GM21529 (cell line): ENCODE data around the gene RARA.
"Not testable (repeated sequence)": the region's sequence is repeated elsewhere in the genome, so short reads cannot be mapped to it uniquely, and the experiment has no call there.

Experiments
- ATAC-seq: cut with Tn5 transposase; IDR thresholded peaks from one replicate; pipeline ENCODE4 v1.9.1; 2021; ENCODE audit not compliant: unreplicated experiment

The RARA gene

DNA sequence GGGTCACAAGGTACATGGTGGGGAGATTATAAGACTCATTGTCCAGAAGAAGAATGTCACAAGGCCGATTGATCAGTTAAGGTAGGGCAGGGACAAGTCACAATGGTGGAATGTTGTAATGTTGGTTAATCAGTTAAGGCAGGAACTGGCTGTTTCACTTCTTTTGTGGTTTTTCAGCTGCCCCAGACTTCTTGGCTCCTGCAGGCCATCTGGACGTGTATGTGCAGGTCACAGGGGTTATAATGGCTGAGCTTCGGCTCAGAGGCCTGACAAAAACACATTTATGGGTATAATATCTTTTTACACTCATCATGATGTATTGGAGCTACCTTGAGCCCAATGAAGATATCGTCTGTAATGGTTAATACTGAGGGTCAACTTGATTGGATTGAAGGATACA lies 63.7 kb downstream of the RARA start:
- ATAC-seq: not testable (repeated sequence)

DNA sequence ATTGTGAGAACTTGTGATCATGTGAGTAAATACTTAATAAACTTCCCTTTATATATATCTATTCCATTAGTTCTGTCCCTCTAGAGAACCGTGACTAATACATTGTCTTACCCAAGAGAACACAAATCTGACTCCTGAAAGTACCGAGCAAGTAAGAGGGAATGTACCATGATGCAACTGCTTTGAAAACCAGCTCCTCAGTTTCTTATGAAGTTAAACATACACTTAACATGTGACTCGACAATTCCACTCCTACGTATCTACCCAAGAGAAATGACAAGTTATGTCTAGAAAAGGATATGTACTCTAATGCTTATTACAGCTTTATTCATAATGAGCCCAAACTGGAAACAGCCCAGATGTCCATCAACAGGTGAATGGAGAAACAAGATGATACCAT lies 64.3 kb downstream of the RARA start:
- no peak for ATAC-seq

DNA sequence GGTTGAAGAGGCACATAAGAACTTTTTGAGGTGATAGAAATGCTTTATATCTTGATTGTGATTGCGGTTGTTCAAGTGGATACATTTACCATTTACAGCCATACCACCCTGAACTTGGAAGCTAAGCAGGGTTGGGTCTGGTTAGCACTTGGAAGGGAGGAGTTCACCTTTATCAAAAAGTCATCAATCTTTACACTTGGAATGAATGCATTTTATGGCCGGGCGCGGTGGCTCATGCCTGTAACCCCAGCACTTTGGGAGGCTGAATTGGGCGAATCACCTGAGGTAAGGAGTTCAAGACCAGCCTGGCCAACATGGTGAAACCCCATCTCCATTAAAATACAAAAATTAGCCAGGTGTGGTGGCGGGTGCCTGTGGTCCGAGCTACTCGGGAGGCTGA lies 65.0 kb downstream of the RARA start:
- no peak for ATAC-seq

DNA sequence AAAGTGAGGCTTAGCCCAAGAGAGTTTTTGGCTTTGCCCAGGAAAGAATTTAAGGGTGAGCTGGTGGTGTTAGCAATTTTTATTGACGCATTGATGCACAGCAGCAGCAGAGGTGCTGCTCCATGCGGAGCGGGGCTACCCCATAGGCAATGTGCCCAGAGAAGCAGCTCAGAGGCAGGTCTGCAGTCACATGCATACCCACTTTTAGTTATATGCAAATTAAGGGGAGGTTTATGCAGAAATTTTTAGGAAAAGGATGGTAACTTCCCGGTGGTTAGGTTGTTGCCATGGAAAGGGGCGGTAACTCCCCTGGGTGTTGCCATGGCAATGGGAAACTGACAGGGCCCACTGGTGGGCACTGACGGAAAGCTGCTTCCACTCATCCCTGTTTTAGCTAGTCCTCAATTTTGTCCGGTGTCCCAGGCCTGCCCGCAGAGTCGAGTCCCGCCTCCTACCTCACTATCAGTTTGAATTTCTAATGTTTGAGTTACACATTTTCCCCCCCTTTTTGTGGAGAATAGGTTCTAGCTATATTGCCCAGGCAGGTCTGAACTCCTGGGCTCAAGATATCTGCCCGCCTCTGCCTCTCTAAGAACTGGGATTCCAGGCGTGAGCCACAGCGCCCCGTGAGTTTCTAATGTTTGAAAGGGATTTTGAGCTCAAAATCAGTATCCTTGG lies 66.0 kb downstream of the RARA start:
- no peak for ATAC-seq

DNA sequence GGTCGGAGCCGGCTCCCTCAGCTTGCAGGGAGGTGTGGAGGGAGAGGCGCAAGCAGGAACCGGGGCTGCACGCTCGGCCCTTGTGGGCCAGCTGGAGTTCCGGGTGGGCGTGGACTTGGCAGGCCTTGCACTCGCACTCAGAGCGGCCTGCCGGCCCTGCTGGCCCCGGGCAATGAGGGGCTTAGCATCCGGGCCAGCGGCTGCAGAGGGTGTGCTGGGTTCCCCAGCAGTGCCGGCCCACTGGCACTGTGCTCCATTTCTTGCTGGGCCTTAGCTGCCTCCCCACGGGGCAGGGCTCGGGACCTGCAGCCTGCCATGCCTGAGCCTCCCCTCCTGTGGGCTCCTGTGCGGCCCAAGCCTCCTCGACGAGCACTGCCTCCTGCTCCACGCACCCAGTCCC lies 66.8 kb downstream of the RARA start:
- not testable (repeated sequence) for ATAC-seq

DNA sequence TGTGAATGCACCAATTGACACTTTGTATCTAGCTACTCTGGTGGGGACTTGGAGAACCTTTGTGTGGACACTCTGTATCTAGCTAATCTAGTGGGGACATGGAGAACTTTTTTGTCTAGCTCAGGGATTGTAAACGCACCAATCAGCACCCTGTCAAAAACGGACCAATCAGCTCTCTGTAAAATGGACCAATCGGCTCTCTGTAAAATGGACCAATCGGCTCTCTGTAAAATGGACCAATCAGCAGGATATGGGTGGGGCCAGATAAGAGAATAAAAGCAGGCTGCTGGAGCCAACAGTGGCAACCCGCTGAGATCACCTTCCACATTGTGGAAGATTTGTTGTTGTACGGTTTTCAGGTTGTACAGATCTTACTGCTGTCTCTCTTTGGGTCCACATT lies 67.6 kb downstream of the RARA start:
- ATAC-seq: not testable (repeated sequence)

DNA sequence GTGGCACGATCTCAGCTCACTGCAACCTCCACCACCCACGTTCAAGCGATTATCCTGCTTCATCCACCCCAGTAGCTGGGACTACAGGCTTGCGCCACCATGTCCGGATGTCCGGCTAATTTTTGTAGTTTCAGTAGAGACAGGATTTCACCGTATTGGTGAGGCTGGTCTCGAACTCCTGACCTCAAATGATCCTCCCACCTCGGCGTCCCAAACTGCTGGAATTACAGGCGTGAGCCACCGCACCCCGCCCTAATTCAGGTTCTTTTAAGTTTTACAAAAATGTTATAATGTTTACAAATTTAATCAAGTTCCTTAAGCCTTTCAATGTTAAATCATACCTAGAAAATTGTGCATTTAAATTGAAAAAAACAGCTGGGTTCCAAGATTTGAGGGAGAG lies 68.9 kb downstream of the RARA start:
- ATAC-seq: no peak

DNA sequence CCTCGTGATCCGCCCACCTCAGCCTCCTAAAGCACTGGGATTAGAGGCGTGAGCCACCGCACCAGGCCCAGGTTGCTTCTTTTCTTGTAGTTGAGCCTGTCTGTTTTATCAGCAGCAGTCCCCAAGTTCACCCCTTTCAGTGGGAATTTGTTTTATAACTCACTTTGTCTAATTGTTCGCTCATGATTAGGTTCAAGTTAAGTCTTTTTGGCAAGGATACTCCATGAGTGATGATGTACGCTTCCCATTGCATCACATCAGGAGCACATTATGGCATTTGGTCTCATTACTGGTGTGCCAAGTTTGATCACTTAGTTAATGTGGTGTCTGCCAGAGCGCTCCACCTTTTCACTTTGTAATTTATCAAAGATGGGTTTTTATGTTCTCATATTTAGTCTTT lies 70.0 kb downstream of the RARA start:
- no peak for ATAC-seq

DNA sequence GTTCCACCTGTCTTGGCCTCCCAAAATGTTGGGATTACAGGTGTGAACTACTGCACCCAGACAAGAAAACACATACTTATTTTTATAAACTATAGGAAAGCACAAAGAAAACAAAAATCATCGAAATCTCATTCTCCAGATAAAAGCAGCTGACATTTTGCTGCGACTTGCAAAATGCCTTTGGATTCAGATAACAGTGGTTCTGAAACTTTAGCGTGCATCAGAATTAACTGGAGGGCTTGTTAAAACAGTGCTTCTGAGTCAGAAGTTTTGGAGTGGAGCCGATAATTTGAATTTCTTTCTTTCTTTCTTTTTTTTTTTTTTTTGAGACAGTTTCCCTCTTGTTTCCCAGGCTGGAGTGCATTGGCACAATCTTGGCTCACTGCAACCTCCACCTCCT lies 73.3 kb downstream of the RARA start:
- ATAC-seq: no peak

DNA sequence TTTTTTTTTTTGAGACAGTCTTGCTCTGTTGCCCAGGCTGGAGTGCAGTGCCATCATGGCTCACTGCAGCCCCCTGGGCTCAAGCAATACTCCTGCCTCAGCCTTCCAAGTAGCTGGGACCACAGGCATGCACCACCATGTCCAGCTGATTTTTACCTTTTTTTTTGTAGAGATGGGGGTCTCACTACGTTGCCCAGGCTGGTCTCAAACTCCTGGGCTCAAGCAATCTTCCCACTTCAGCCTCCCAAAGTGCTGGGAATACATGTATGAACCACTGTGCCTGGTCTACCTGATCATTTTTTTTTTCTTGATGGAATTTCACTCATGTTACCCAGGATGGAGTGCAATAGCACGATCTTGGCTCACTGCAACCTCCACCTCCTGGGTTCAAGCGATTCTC lies 77.6 kb downstream of the RARA start:
- ATAC-seq: not testable (repeated sequence)

DNA sequence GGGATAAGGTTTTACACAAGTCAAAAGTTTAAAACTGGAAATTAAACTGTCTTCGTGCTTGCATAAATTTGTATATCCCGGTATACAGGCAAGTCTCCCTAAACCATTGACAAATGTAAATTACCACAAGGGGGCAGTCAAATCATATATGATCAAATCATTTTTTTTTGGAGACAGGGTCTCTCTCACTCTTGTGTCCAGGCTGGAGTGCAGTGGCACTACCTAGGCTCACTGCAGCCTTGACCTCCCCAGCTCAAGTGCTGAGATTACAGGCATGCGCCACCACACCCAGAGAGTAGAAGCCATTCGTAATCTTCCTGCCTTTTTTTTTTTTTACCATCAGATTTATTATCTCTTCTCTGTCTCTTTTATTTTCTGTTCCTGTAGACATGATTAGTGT lies 90.2 kb downstream of the RARA start:
- no peak for ATAC-seq

DNA sequence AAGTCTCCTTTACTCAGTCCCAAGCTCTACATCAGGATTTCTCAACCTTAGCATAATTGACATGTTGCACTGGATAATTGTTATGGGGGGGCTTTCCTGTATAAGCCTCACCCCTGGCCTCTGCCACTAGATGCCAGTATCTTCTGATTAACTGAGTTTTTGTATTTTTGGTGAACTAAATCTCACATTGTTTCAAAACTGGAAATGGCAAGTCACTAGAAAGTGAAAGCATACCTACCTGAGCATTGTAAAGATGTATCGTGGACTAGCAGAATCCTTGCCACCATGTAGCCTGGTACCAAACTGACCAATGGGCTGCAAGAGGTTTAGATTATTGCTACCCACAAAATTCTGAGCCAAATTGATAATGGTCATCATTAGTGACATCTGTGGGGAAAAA lies 93.7 kb downstream of the RARA start:
- no peak for ATAC-seq

DNA sequence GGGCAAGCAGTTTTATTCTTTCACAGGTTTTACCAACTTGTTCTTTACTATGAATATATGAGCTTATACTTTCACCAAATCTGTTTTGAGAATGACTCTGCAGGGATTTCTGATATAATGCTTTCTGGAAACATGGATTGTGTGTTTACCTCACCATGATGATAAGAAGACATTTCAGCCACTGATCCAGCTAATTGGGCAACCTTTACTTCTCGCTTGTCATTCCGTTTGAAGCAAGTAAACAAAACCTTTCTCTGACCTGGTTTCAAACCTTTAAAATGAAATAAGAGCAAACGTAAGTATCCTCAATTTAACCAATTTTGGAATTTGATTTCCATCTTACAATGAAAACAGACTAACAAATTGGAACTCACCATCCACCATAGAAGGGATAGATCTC lies 95.0 kb downstream of the RARA start:
- ATAC-seq: no peak
